ENCODE results near the gene PSMG3.
"Not testable (repeated sequence)": the region's sequence is repeated elsewhere in the genome, so short reads cannot be mapped to it uniquely, and the experiment has no call there.

The PSMG3 gene

DNA sequence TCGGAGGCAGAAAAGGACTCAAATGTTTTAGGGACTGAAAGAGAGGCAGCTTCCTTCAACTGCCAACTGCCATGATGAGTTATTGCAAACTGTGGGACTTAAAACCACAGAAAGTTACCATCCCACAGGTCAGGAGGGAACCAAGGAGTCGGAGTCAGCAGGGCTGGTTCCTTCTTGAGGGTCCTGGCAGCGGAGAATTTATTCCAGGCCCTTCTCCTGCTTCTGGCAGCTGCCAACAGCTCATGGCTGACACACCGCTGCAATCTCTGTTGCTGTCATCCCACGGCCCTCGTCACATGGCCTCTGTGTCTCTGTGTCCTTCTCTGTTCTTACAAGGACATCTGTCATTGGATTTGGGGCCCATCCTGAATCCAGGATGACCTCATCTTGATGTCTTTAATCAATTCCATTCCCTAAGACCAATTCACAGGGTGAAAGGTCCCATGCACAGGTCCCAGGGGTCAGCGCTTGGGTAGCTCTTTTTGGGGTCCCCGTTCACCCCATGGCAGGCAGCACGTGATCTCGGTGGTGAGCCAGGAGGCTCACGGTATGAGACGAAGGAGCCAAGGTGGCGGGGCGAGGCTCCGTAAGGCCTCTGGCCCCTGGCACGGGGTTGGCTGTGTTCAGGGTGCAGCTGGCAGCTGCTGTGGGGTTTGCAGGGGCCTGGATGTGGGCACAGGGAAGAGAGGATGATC, 27.4 kb upstream of the PSMG3 start:
- DNase-seq (ENCODE audit: low read depth, low spot score), result no peak

DNA sequence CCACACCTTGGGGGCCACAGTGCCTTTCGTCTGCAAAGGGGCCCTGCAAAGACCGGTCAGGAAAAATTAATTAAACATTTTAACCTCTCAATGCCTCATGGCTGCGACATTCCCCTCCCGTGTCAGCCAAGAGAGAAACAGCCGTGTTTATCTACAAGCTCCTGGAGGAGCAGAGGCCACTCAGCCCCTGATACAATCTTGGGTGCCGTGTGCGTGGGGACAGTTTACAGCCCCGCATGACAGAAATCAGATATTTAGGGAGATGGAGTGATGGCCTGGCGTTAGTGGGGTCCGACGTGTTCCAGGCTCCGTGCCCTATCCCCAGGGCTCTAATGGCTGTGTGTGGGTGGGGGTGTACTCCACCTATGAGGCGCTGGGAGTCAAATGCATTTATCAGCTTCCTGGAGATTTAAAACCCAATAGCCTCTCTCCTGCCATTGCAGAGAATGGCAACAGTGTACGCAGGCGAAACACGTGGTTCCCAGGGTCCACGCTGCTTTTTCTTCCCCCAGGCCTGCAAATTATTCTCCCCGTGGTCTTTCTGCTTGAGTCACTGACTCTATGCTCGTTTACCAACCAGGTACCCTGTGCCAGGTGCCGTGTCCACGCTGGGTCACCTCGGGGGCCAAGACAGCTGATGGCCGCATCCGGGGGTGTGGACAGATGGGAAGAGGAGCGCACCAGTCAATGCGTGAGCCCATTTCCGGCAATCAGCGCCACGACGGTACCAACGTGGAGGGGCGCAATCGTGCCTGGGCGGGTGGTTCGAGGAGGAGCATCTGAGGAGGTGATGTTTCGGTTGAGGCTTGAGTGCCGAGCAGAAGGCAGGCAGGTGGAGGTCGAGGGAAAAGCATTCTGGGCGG, 26.6 kb upstream of the PSMG3 start:
- DNase-seq (ENCODE audit: low read depth, low spot score), result no peak

DNA sequence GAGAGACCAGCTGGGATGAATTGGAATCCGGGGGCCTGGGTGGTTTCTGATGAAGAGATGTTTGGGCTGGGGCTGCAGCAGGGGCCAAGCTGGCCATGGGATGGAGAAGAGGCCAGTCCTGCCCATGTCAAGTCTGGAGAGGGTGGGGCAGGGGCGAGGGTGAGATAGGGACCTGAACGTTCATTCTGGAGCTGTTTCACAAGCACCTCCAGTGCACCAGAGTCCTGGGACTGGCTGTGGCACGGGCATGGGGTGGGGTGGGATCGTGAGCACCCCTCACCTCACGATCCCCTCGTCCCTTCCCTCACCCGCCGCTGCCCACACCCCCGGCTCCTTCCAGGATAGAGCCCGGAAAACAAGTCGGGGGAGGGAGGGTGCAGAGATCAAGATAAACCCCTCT, 25.8 kb upstream of the PSMG3 start:
- no peak for DNase-seq (ENCODE audit: low read depth, low spot score)

GRCh38 chr7:1595027-1595426, 25.2 kb upstream of the PSMG3 start:
- DNase-seq (ENCODE audit: low read depth, low spot score), result no peak

- DNase-seq (ENCODE audit: low read depth, low spot score), result no peak
Observed at GRCh38 chr7:1593904-1594421, 24.1 kb upstream of the PSMG3 start.

GRCh38 chr7:1593091-1593866, 23.4 kb upstream of the PSMG3 start:
- no peak for DNase-seq (ENCODE audit: low read depth, low spot score)

DNA sequence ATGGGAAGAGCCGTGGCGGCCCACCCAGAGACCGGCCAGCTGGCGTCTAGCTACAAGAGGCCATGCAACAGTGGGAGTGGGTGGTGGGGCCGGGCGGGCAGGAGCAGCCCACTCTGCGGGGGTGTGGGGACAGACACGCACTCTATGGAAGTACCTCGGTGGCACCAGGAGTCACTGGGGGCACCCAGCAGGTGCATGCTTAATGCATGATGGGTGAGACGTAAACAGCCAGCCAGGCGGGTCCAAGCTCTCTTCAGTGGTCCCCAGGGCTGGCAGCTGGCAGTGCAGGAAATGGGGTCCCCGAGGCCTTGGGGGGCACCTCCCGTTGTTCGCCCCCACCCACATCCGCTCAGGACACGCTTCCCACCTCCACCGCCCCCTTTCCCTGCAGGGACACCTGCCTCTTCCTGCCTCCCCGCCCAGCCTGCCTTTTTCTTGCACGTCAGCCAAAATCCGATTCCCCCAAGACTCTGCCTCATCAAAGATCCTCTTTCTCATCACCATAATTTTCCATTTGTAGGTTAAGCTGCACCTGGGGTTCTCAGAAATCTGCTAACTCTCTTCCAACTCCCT, 22.6 kb upstream of the PSMG3 start:
- no peak for DNase-seq (ENCODE audit: low read depth, low spot score)

- DNase-seq (ENCODE audit: low read depth, low spot score), result no peak
Observed at GRCh38 chr7:1591876-1592275, 22.0 kb upstream of the PSMG3 start.

- DNase-seq (ENCODE audit: low read depth, low spot score), result no peak
Observed at GRCh38 chr7:1591396-1591795, 21.6 kb upstream of the PSMG3 start.

DNA sequence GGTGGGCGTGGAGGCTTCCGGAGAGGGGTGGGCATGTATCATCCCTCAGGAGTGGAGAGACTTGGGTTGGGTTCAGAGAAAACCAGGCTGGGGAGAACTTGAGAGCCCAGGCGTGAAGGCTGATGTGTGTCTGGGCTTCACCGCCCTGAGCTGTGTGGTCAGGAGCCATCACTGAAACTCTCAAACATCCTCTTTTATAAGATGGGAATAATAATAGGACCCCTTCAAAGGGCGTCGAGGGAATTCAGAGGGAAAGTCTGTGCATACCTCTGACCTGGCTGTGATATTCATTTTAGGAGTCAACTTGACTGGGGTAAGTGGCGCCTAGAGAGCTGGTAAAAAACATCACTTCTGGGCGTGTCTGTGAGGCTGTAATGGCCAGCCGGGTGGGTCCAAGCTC, 21.1 kb upstream of the PSMG3 start:
- DNase-seq (ENCODE audit: low read depth, low spot score), result no peak

GRCh38 chr7:1590476-1590875, 20.6 kb upstream of the PSMG3 start:
- no peak for DNase-seq (ENCODE audit: low read depth, low spot score)

DNA sequence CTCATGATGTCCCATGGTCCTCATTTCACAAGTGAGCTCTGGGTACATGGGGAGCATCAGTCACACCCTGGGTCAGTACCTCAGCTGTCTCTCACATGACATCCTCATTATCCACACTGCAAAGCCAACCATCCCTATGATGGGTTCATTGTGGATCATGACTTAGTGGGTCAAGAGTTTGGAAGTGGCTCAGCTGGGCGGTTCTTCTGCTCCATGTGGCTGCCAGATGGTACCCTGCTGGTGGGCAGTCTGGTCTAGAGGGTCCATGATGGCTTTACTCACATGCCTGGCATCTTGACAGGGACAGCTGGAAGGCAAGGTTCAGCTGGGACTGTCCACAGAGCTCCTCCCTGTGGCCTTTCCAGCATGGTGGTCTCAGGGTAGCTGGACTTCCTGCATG, 19.1 kb upstream of the PSMG3 start:
- DNase-seq (ENCODE audit: low read depth, low spot score), result no peak

- DNase-seq (ENCODE audit: low read depth, low spot score), result no peak
Observed at GRCh38 chr7:1587738-1588137, 17.9 kb upstream of the PSMG3 start.

- no peak for DNase-seq (ENCODE audit: low read depth, low spot score)
Observed at GRCh38 chr7:1586827-1587705, 17.2 kb upstream of the PSMG3 start.

DNA sequence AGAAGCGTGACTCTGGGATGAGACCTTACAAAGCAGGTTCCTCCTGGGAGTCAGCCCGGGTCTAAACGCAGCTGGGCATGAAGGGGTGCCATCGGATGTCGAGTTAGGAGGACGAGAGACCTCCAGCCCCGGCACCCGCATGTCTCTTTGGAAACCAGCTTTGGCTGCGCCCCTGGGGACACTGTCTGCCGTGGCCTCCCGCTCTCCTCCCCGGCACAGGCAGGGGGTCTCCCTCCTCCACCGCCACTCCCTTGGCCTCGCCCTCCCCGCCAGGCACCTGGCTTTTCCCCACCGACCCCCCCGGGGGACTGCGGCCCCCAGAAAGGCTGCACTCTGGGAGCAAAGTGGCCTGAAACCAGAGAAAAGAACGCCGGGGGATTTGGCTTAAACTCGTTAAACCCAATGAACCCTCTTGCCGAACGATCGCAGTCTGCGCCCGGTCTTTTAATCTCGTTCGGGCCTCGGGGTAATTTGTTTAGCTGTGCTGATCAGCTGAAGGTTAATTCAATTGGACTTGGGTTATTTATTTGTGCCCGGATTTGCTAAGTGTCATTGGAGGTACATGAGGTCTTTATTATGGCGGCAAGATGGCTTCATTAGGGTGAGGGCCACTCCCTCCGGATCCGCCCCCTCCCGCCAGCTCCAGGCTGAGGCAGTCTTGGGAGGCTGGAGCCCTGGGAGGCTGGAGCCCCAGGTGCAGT, 16.4 kb upstream of the PSMG3 start:
- no peak for DNase-seq (ENCODE audit: low read depth, low spot score)

DNA sequence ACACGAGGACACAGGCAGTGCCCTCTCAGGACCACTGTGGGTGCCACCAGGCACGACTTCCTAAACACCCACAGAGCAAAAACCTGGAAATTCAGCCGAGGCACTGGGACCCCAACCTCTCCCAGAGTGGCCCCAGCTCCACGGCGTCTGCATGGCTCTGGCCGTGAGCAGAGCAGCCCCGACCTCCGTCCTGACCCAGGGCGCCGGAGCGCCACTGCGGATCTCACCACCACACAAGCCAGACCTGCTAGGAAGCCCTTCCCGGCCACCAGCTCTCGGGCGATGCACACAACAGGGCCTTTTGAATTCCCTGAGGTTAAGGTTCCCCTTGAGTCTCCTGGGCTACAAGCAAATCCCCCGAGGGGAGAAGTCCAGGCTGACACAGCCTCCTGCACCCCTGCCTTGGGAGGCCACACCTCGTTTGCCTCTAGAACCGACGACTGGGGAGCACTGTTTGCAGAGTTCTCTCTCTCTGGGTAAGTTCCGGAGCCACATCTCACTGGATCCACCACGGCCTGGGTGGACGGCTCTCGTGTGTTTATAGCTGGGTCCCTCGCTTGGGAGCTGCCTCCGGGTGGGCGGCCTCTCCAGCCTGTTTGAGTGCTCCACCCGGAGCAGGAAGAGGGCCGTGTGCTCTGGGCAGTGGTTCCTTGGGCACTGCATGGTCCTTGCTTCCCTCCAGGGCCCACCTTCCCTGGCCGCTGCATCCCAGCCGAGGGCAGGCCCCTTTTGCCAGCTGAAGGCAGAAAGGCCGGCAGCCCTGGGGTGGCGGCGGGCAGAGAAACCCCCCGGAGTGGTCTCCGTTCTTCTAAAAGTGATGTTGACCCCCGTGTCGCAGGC, 15.5 kb upstream of the PSMG3 start:
- no peak for DNase-seq (ENCODE audit: low read depth, low spot score)

GRCh38 chr7:1584700-1585099, 14.9 kb upstream of the PSMG3 start:
- no peak for DNase-seq (ENCODE audit: low read depth, low spot score)

DNA sequence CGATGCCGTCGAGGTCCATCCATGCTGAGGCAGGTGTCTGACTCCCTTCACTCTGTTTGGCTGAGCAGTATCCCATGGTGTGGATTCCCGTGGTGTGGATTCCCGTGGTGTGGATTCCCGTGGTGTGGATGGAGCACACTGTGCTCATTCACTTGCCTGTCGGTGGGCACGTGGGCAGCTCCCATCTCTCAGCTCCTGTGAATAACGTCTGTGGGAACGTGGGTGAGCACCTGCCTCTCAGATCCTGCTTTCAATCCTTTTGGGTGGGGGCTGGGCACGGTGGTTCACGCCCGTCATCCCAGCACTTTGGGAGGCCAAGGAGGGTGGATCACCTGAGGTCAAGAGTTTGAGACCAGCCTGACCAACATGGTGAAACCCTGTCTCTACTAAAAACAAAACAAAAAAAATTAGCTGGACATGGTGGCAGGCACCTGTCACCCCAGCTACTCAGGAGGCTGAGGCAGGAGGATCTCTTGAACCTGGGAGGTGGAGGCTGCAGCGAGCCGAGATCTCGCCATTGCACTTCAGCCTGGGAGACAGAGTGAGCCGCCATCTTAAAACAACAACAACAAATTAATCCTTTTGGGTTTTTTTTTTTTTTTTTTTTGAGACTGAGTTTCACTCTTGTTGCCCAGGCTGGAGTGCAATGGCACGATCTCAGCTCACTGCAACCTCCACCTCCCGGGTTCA, 13.6 kb upstream of the PSMG3 start:
- DNase-seq (ENCODE audit: low read depth, low spot score), result not testable (repeated sequence)

All from astrocyte of the hippocampus (primary cell).